GM19467 (cell line): ENCODE measurements around the gene CBX2.
"Not testable (repeated sequence)": the region's sequence is repeated elsewhere in the genome, so short reads cannot be mapped to it uniquely, and the experiment has no call there.

Experiments
- ATAC-seq: cut with Tn5 transposase; IDR thresholded peaks from one replicate; pipeline ENCODE4 v1.9.1; 2021; ENCODE audit warnings: mild to moderate bottlenecking, moderate library complexity; ENCODE audit not compliant: unreplicated experiment

Gene CBX2

DNA sequence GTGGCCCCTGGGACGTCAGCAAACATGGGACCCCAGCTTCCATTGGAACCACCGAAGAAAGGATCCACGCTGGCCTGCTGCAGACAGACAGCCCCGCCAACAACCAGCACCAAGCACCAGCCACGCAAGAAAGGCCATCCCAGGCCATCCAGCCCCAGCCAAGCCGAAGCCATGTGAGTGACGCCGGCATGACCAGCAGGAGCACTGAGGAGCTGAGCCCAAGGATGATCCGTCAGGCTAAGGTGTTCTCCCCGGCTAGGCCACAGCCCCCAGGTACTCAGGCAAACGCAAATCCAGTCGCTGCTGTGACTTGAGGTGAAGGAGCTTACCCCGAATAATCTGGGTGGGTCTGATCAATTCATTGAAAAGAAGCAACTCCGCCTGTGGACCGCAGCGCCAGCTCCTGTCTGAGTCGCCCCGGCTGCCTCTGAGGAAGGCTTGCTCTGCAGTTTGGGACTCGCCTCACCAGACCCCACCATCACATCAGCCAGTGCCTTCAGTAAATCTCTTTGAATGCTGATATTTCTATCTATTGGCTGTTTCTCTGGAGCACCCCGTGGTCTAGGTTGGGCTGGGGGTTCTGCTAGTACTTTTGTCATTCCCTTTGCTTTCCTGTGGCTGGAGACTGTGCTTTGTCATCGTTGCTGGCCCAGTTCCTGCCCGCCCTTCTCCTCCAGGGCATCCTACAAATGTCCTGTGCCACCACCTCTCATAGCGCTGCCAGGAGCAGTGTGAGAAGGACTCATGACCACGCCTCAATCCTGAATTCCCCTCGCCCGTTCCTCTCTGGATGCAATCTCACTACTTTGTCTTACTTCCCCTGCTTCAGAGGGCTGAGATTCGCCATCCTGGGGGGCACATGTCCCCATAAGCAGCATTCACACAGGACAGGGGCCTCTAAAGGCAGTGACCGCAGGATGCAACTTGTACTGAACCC lies 8.1 kb upstream of the CBX2 start:
- ATAC-seq, result no peak

GRCh38 chr17:79771276-79771675 lies 6.7 kb upstream of the CBX2 start:
- no peak for ATAC-seq

DNA sequence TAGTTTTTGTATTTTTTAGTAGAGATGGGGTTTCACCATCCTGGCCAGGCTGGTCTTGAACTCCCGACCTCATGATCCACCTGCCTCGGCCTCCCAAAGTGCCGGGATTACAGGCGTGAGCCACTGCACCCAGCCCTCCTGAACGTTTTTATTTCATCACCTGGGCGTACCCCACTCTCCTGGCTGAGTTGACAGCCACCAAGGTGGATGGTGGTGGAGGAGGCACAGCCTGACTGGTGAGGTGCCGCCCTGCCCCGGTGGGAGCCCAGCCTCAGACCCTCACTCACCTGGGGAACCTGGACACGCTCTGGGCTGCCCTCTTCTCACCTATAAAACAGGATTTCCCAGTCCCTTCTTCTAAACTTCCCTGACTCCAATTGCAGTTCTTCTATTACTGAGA lies 5.2 kb upstream of the CBX2 start:
- ATAC-seq, result not testable (repeated sequence)

- ATAC-seq, result no peak
These were observed 3.4 kb upstream of the CBX2 start for GRCh38 chr17:79774561-79774975.

- no peak for ATAC-seq
These were observed 2.3 kb upstream of the CBX2 start for GRCh38 chr17:79775632-79776031.

DNA sequence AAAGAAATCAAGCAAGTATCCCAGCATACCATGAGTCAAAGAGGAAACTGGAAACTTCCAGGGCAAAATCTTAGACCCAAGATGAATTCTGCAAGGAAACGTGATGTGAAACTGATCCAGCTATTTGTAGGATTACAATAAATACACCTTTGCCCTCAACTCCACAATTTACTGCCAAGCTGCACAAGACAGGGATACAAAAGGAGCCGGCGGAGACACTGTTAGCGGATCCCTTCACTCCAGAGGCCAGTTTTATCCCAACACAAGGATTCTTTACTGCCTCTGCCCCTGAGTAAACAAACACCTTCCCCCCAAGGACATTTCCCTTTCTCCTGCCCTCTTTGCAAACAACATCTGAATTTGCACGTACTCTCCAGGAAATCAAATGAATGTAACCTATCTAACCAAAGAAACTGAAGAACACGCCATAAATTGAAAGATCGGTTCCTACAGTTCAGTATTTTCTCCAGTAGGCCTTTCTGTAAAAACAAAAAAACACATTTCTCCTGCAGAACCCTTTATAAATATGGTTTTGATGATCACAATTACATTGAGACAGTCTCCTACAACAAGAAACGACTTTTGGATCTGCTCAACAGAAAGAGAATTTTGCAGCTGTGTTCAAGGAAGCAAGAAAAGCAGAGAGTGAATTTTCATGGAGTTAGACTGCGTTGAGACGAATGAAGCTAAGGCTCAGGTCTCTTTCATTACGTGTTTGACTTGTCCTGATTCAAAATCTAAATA lies 1.4 kb upstream of the CBX2 start:
- no peak for ATAC-seq

DNA sequence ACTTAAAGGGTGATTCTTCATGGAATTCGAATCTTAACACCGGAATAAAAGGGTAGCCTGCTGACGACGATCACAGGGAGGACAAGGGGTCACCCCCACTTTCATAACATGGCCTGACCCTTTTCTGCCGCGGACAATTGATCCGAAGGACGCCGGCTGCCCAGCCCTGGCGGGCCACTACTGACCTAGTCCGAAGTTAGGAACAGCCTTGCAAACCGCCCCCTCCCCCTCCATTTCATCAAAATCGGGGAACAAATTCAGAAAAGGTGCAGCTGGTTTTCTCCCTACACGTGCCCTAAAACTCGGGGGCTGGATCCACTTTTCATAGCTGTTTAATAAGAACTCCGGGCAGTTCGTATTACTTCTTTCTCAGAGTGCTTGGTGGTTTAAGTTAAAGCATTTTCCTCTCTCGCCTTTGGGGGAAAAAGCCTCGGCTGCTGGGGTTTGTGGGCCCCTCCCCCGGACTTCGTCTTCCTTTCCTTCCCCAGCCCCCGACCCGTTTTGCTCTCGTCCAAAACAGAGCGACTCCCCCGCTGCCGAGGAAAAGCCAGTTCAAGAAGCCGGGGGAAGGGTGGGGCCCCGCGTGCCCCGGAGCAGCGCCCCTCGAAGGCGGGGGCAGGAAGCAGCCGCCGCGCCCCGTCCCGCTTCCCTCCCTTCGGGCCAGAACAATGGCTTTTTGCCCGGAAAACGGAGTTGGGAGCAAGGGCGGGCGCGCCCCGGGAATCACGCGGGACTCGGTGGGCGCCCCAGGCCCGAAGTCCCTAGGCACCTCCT lies 641 bp upstream of the CBX2 start:
- no peak for ATAC-seq

- no peak for ATAC-seq
These were observed 646 bp downstream of the CBX2 start for GRCh38 chr17:79778504-79779083.

GRCh38 chr17:79779084-79779529 lies 1.2 kb downstream of the CBX2 start:
- ATAC-seq, result no peak

GRCh38 chr17:79779661-79780365 lies 1.9 kb downstream of the CBX2 start:
- ATAC-seq, result no peak

DNA sequence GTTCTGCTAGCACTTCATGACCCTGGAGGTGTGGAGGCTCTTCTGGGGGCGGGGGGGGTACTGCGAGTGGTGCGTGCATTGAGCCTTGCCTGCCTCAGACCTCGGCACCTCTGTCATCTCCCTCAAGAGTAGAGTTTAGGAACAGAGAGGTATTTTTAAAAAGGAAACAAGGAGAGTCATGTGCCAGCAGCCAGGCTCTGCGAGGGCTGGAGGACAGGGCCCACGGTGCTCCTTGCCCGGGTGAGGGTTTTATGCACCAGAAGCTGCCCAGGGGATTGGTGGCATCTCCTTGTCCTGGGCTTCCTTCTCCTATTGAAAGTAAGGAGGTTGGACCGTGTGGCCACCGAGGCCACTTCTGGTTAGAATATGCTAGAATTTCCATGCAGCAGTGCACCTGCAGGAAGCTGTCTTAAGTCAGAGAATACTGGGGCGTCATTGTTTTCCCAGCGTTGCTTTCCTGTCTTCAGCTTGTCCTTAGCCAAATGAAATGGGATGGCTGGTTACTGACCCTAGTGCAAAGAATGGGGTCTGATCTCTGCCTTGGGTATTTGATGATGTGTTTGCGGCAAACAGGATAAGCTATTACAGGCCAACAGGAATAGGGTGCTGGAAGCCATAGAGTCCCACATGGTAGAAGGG lies 3.2 kb downstream of the CBX2 start:
- no peak for ATAC-seq

- ATAC-seq, result no peak
These were observed 4.0 kb downstream of the CBX2 start for GRCh38 chr17:79781736-79782575.

- no peak for ATAC-seq
These were observed 5.9 kb downstream of the CBX2 start for GRCh38 chr17:79783891-79784290.

GRCh38 chr17:79784353-79785016 lies 6.5 kb downstream of the CBX2 start:
- no peak for ATAC-seq

GRCh38 chr17:79785017-79785899 lies 7.3 kb downstream of the CBX2 start:
- no peak for ATAC-seq

GRCh38 chr17:79785900-79786810 lies 8.2 kb downstream of the CBX2 start:
- no peak for ATAC-seq
